Nephron (organoid): ENCODE results near the gene KRTAP3-1.
"Not testable (repeated sequence)": the region's sequence is repeated elsewhere in the genome, so short reads cannot be mapped to it uniquely, and the experiment has no call there.

Experiments used
- H3K27ac Mint-ChIP-seq, 3 experiments: 2 replicates each; pipeline ENCODE4 v1.8.0; 2020; ENCODE audit warnings: mixed read lengths in 3 of 3, mild to moderate bottlenecking in 2 of 3, moderate library complexity in 1 of 3
- H3K27me3 Mint-ChIP-seq: 2 replicates; pipeline ENCODE4 v1.8.0; 2021; ENCODE audit warnings: low read depth, mild to moderate bottlenecking, moderate library complexity, mixed read lengths
- H3K36me3 Mint-ChIP-seq: 2 replicates; pipeline ENCODE4 v1.8.0; 2020; ENCODE audit warnings: low read depth, mixed read lengths
- H3K4me1 Mint-ChIP-seq: 2 replicates; pipeline ENCODE4 v1.8.0; 2020; ENCODE audit warnings: mixed read lengths
- H3K4me3 Mint-ChIP-seq, 3 experiments: 2 replicates each; pipeline ENCODE4 v1.8.0; 2020; ENCODE audit warnings: mild to moderate bottlenecking in 3 of 3, mixed read lengths in 3 of 3, moderate library complexity in 2 of 3
- H3K9me3 Mint-ChIP-seq: 2 replicates; pipeline ENCODE4 v1.8.0; 2020; ENCODE audit warnings: mixed read lengths
- CTCF ChIP-seq, 3 experiments: fragments of 200-600 bp; sonication (generic); IDR thresholded peaks; one replicate each; pipeline ENCODE4 v1.5.0; 2021; ENCODE audit warnings: antibody characterized with exemption in 3 of 3; ENCODE audit not compliant: unreplicated experiment in 3 of 3

KRTAP3-1 gene

GRCh38 chr17:41001795-41002194 lies 7.1 kb downstream of the KRTAP3-1 start:
- peaks cover 20% of the 10 kb centered on the region for H3K4me1 Mint-ChIP-seq
- no peak overlapping the region for H3K4me3 Mint-ChIP-seq
- H3K9me3 Mint-ChIP-seq: peaks cover 2% of the 10 kb centered on the region
- TF ChIP-seq CTCF (IDR thresholded peaks at IDR 0.05; ENCODE audit: unreplicated experiment in 3 of 3): no peak
- peaks cover 5% of the 10 kb centered on the region for H3K27me3 Mint-ChIP-seq
- no peak overlapping the region for H3K27ac Mint-ChIP-seq
- no peaks in the 10 kb centered on the region for H3K36me3 Mint-ChIP-seq

- peak within 1 kb of the TSS in 1 of 3 experiments; percentile 51 for H3K4me3 Mint-ChIP-seq
- H3K27me3 Mint-ChIP-seq, H3K9me3 Mint-ChIP-seq, H3K27ac Mint-ChIP-seq, H3K36me3 Mint-ChIP-seq: not testable (repeated sequence)
- H3K4me1 Mint-ChIP-seq: peaks cover 25% of the 10 kb centered on the region
These were observed 9.4 kb downstream of the KRTAP3-1 start, which contains the start of gene KRTAP3-2 for GRCh38 chr17:40999563-40999962. Gene KRTAP3-2 (minus strand): TSS chr17:40999906. CDS start chr17:40999853, 53 bp downstream.

- Mint-ChIP-seq H3K9me3 (peaks cover 2% of the 10 kb centered on the region), H3K27me3 (peaks cover 5% of the 10 kb centered on the region), H3K4me1 (peaks cover 29% of the 10 kb centered on the region), H3K4me3 (no peak overlapping the region), H3K36me3 (no peaks in the 10 kb centered on the region), H3K27ac (no peak overlapping the region)
- no peak for TF ChIP-seq CTCF (IDR thresholded peaks at IDR 0.05; ENCODE audit: unreplicated experiment in 3 of 3)
These were observed 11.6 kb downstream of the KRTAP3-1 start for GRCh38 chr17:40997361-40997760.

- Mint-ChIP-seq H3K9me3 (peaks cover 2% of the 10 kb centered on the region), H3K27me3 (peaks cover 5% of the 10 kb centered on the region), H3K36me3 (no peaks in the 10 kb centered on the region), H3K27ac (no peak overlapping the region), H3K4me1 (peaks cover 32% of the 10 kb centered on the region), H3K4me3 (no peak overlapping the region)
- TF ChIP-seq CTCF (IDR thresholded peaks at IDR 0.05; ENCODE audit: unreplicated experiment in 3 of 3): no peak
These were observed 12.1 kb downstream of the KRTAP3-1 start for GRCh38 chr17:40996829-40997228.

- Mint-ChIP-seq H3K36me3 (no peaks in the 10 kb centered on the region), H3K4me3 (peak overlapping the region in 1 of 3 experiments; percentile 46), H3K4me1 (peaks cover 32% of the 10 kb centered on the region), H3K9me3 (peaks cover 2% of the 10 kb centered on the region), H3K27me3 (peaks cover 5% of the 10 kb centered on the region), H3K27ac (no peak overlapping the region)
- no peak for TF ChIP-seq CTCF (IDR thresholded peaks at IDR 0.05; ENCODE audit: unreplicated experiment in 3 of 3)
These were observed 13.8 kb downstream of the KRTAP3-1 start for GRCh38 chr17:40995116-40995515.

- Mint-ChIP-seq H3K27me3 (peaks cover 5% of the 10 kb centered on the region), H3K36me3 (no peaks in the 10 kb centered on the region), H3K4me1 (peaks cover 27% of the 10 kb centered on the region), H3K9me3 (no peaks in the 10 kb centered on the region), H3K4me3 (peak within 1 kb of the TSS in 1 of 3 experiments; percentile 30), H3K27ac (no peak within 1 kb of the TSS)
- TF ChIP-seq CTCF (IDR thresholded peaks at IDR 0.05; ENCODE audit: unreplicated experiment in 3 of 3): no peak
These were observed 15.1 kb downstream of the KRTAP3-1 start, which contains the start of gene KRTAP3-3 for GRCh38 chr17:40993839-40994238. Gene KRTAP3-3 (minus strand): TSS chr17:40994164. CDS start chr17:40994097, 67 bp downstream.
